Caco-2 (cell line): ENCODE measurements around the gene AHSA1. TPM values are rescaled to one million over a fixed set of nuclear protein-coding genes. Genes with fewer than 3 reads are reported as not detected.

Source experiments
- BruUV-seq: library from RNA; stranded (reverse); fragments of 400-500 nt; replicated peaks from 2 replicates; lab custom pipeline; 2021; lab: Mats Ljungman, UMichigan
- CTCF ChIA-PET: fragments of 300-600 bp; sonication (Branson Sonifier 250); formaldehyde crosslinking; loops from one replicate; lab custom pipeline; 2022; ENCODE audit warnings: antibody characterized with exemption; lab: Charles Lee
- POLR2A ChIA-PET: fragments of 300-600 bp; sonication (Branson Sonifier 250); formaldehyde crosslinking; loops from one replicate; lab custom pipeline; 2022; ENCODE audit warnings: antibody characterized with exemption; lab: Charles Lee
- DNase-seq, 2 experiments: peaks; one replicate each; pipeline versions ENCODE4 v3.0.0 to v3.0.0-alpha.2; 2020 to 2022
- H3K27me3 ChIP-seq: replicated peaks from 2 replicates; pipeline ENCODE4 v1.6.0; 2011; ENCODE audit warnings: low read length; ENCODE audit not compliant: control insufficient read depth, insufficient read depth
- H3K36me3 ChIP-seq: 2 replicates; pipeline ENCODE4 v1.5.1; 2011; ENCODE audit warnings: low read length; ENCODE audit not compliant: control insufficient read depth, insufficient read depth
- H3K4me1 ChIP-seq: fragments of 250-450 bp; sonication (Bioruptor Pico); 2 replicates; pipeline ENCODE4 v1.5.1; 2020; ENCODE audit warnings: mild to moderate bottlenecking
- H3K4me3 ChIP-seq: 2 replicates; pipeline ENCODE4 v1.5.1; 2011; ENCODE audit warnings: low read depth, mild to moderate bottlenecking, control low read depth, low read length
- H3K9me3 ChIP-seq: fragments of 250-450 bp; sonication (Bioruptor Pico); 2 replicates; pipeline ENCODE4 v1.5.1; 2020; ENCODE audit warnings: mild to moderate bottlenecking, moderate library complexity
- H3K27ac Mint-ChIP-seq: one replicate; pipeline ENCODE4 v1.8.0; 2022; ENCODE audit warnings: mixed read lengths; ENCODE audit not compliant: unreplicated experiment
- H3K27me3 Mint-ChIP-seq: one replicate; pipeline ENCODE4 v1.8.0; 2022; ENCODE audit warnings: mixed read lengths; ENCODE audit not compliant: insufficient read depth, unreplicated experiment
- H3K36me3 Mint-ChIP-seq: one replicate; pipeline ENCODE4 v1.8.0; 2022; ENCODE audit warnings: mild to moderate bottlenecking, mixed read lengths; ENCODE audit not compliant: insufficient read depth, unreplicated experiment
- H3K4me1 Mint-ChIP-seq: one replicate; pipeline ENCODE4 v1.8.0; 2022; ENCODE audit warnings: low read depth, mixed read lengths; ENCODE audit not compliant: unreplicated experiment
- H3K4me3 Mint-ChIP-seq: one replicate; pipeline ENCODE4 v1.8.0; 2022; ENCODE audit warnings: mild to moderate bottlenecking, moderate library complexity, mixed read lengths; ENCODE audit not compliant: unreplicated experiment
- H3K9me3 Mint-ChIP-seq: one replicate; pipeline ENCODE4 v1.8.0; 2022; ENCODE audit warnings: mixed read lengths; ENCODE audit not compliant: unreplicated experiment
- CTCF ChIP-seq, 2 experiments: fragments of 200-600 bp in 1 of 2; IDR thresholded peaks; 1 replicate in 1 of 2; 2 replicates in 1 of 2; pipeline versions ENCODE4 v1.5.1 to v1.8.0; 2011 to 2022; ENCODE audit warnings: antibody characterized with exemption in 1 of 2, control low read depth in 1 of 2, inconsistent platforms in 1 of 2, low read depth in 1 of 2, low read length in 1 of 2, mild to moderate bottlenecking in 1 of 2, moderate library complexity in 1 of 2; ENCODE audit not compliant: insufficient read depth in 1 of 2, severe bottlenecking in 1 of 2, unreplicated experiment in 1 of 2
- intact Hi-C: fragments of 100-400 bp; cut with micrococcal nuclease; formaldehyde crosslinking; loops from one replicate; pipeline ENCODE4 v1.10.0; 2022; ENCODE audit not compliant: unreplicated experiment
- total RNA-seq: library from RNA; stranded (reverse); gene quantifications from 2 replicates; pipeline ENCODE4 v1.2.3, GENCODE V29; 2022

The AHSA1 gene
- total RNA-seq, 1 experiment from 2014 or later, result 161 TPM

GRCh38 chr14:77503138-77503537 lies 45.2 kb downstream of the AHSA1 start:
- H3K4me3 ChIP-seq, result no peak overlapping the region
- ChIA-PET POLR2A (no interaction called here), CTCF (no interaction called here)
- Mint-ChIP-seq H3K4me1 (peaks cover 12% of the 10 kb centered on the region), H3K9me3 (no peaks in the 10 kb centered on the region), H3K27ac (no peak overlapping the region), H3K27me3 (no peaks in the 10 kb centered on the region), H3K36me3 (peaks cover 29% of the 10 kb centered on the region), H3K4me3 (no peak overlapping the region)
- BruUV-seq, result no TSS peak
- H3K9me3 ChIP-seq, result no peaks in the 10 kb centered on the region
- no peaks in the 10 kb centered on the region for H3K36me3 ChIP-seq
- peaks cover 4% of the 10 kb centered on the region; the same call in 1 of the 2 replicates for H3K4me1 ChIP-seq
- intact Hi-C loops, result no loop called here
- no peaks in the 10 kb centered on the region for H3K27me3 ChIP-seq
- no peak for TF ChIP-seq CTCF (IDR thresholded peaks at IDR 0.05; ENCODE audit: insufficient read depth in 1 of 2, low read depth in 1 of 2, low read length in 1 of 2, severe bottlenecking in 1 of 2, unreplicated experiment in 1 of 2)
- DNase-seq, result no peak

- Histone ChIP-seq H3K4me3 (no peak overlapping the region), H3K4me1 (0 out of 2 replicates have a peak, but pooled peaks cover 8% of the 10 kb centered on the region), H3K27me3 (no peaks in the 10 kb centered on the region), H3K36me3 (no peaks in the 10 kb centered on the region), H3K9me3 (no peaks in the 10 kb centered on the region)
- no peak for DNase-seq
- H3K4me3 Mint-ChIP-seq, result no peak overlapping the region
- BruUV-seq, result no TSS peak
- H3K27ac Mint-ChIP-seq, result no peak overlapping the region
- intact Hi-C loops, result no loop called here
- no peaks in the 10 kb centered on the region for H3K9me3 Mint-ChIP-seq
- CTCF ChIA-PET, result no interaction called here
- peaks cover 29% of the 10 kb centered on the region for H3K36me3 Mint-ChIP-seq
- POLR2A ChIA-PET, result no interaction called here
- H3K4me1 Mint-ChIP-seq, result peaks cover 15% of the 10 kb centered on the region
- no peak for TF ChIP-seq CTCF (IDR thresholded peaks at IDR 0.05; ENCODE audit: insufficient read depth in 1 of 2, low read depth in 1 of 2, low read length in 1 of 2, severe bottlenecking in 1 of 2, unreplicated experiment in 1 of 2)
- no peaks in the 10 kb centered on the region for H3K27me3 Mint-ChIP-seq
Observed at GRCh38 chr14:77505031-77505430, 47.1 kb downstream of the AHSA1 start.

- Mint-ChIP-seq H3K4me3 (no peak overlapping the region), H3K36me3 (peaks cover 43% of the 10 kb centered on the region), H3K27ac (no peak overlapping the region), H3K4me1 (peaks cover 8% of the 10 kb centered on the region), H3K9me3 (no peaks in the 10 kb centered on the region), H3K27me3 (no peaks in the 10 kb centered on the region)
- Histone ChIP-seq H3K4me3 (no peak overlapping the region), H3K36me3 (no peaks in the 10 kb centered on the region; the same call in 1 of the 2 replicates), H3K27me3 (no peaks in the 10 kb centered on the region), H3K4me1 (0 out of 2 replicates have a peak, but pooled peaks cover 5% of the 10 kb centered on the region), H3K9me3 (no peaks in the 10 kb centered on the region)
- no peak for DNase-seq
- CTCF ChIA-PET, result interaction anchor here (0.6 kb wide), 1 partner anchor 43 kb away, joined by 3 read pairs; no protein-coding TSS in a partner anchor
- TF ChIP-seq CTCF (IDR thresholded peaks at IDR 0.05; ENCODE audit: insufficient read depth in 1 of 2, low read depth in 1 of 2, low read length in 1 of 2, severe bottlenecking in 1 of 2, unreplicated experiment in 1 of 2), result no peak
- no TSS peak for BruUV-seq
- POLR2A ChIA-PET, result no interaction called here
- intact Hi-C loops, result no loop called here
Observed at GRCh38 chr14:77507762-77508161, 49.9 kb downstream of the AHSA1 start.
